Upper lobe of right lung (tissue), 1 donor: ENCODE data around the gene TIMM21. TPM values are rescaled to one million over a fixed set of nuclear protein-coding genes. Genes with fewer than 3 reads are reported as not detected.

Experiments used
- ATAC-seq: fragments of 200-7000 bp; cut with Tn5 transposase; one replicate; pipeline ENCODE4 v1.9.1; 2020; ENCODE audit warnings: mild to moderate bottlenecking, moderate library complexity
- DNase-seq: peaks from one replicate; pipeline ENCODE4 v3.0.0-alpha.2; 2020
- H3K27ac ChIP-seq: fragments of 200-600 bp; one replicate; pipeline ENCODE4 v1.8.0; 2022
- H3K27me3 ChIP-seq: fragments of 200-600 bp; one replicate; pipeline ENCODE4 v1.8.0; 2022; ENCODE audit warnings: mild to moderate bottlenecking
- H3K36me3 ChIP-seq: fragments of 200-600 bp; one replicate; pipeline ENCODE4 v1.8.0; 2022
- H3K4me1 ChIP-seq: fragments of 200-600 bp; one replicate; pipeline ENCODE4 v1.8.0; 2022
- H3K4me3 ChIP-seq: fragments of 200-600 bp; one replicate; pipeline ENCODE4 v1.8.0; 2022; ENCODE audit warnings: mild to moderate bottlenecking
- H3K9me3 ChIP-seq: fragments of 200-600 bp; one replicate; pipeline ENCODE4 v1.8.0; 2022
- intact Hi-C: fragments of 100-400 bp; cut with DNase I; formaldehyde crosslinking; loops from one replicate; pipeline ENCODE4 v1.11.0; 2022
- total RNA-seq: library from RNA; stranded (reverse); fragmentation: NEBNext Ultra II Directional; extraction: Animal tissue kit (Norgen Biotek cat#: 25700); gene quantifications from one replicate; pipeline ENCODE4 v1.2.1, GENCODE V29; 2021
- TF ChIP-seq, protein P1 (sequence below): fragments of 200-600 bp; IDR thresholded peaks from one replicate; pipeline ENCODE4 v1.8.0; 2022; ENCODE audit warnings: antibody characterized with exemption
- donor health status: DM: no; HTN: yes; CAD: no; lungs with severe emphysema.

TIMM21 gene
- total RNA-seq, 1 donor from 2014 or later, result 20.2 TPM

DNA sequence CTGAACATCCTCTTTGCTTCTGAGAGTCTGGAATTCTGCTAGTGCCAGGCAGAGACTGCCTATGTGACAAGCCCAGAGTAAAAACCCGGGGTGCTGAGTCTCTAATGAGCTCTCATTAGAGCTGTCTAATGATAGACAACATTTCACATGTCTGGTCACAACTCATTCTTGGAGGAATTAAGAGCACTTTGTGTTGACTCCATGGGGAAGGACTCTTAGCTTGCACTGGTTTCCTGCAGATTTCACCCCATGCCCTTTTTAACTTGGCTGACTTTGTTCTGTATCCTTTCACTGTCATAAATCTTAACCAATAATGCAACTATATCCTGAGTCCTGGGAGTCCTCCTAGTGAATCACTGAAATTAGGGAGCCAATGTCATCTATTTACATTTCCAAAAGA is 34.2 kb upstream of the TIMM21 start:
- H3K4me1 ChIP-seq, result no peaks in the 10 kb centered on the region
- H3K27me3 ChIP-seq, result no peaks in the 10 kb centered on the region
- TF ChIP-seq, protein P1, sequence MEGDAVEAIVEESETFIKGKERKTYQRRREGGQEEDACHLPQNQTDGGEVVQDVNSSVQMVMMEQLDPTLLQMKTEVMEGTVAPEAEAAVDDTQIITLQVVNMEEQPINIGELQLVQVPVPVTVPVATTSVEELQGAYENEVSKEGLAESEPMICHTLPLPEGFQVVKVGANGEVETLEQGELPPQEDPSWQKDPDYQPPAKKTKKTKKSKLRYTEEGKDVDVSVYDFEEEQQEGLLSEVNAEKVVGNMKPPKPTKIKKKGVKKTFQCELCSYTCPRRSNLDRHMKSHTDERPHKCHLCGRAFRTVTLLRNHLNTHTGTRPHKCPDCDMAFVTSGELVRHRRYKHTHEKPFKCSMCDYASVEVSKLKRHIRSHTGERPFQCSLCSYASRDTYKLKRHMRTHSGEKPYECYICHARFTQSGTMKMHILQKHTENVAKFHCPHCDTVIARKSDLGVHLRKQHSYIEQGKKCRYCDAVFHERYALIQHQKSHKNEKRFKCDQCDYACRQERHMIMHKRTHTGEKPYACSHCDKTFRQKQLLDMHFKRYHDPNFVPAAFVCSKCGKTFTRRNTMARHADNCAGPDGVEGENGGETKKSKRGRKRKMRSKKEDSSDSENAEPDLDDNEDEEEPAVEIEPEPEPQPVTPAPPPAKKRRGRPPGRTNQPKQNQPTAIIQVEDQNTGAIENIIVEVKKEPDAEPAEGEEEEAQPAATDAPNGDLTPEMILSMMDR, result no peak
- intact Hi-C loops, result loop anchor here (10.0 kb wide), 1 partner anchor 79 kb away; no protein-coding TSS in a partner anchor
- no peak overlapping the region for H3K4me3 ChIP-seq
- H3K27ac ChIP-seq, result no peak overlapping the region
- H3K36me3 ChIP-seq, result no peaks in the 10 kb centered on the region
- no peaks in the 10 kb centered on the region for H3K9me3 ChIP-seq
- ATAC-seq (no peak), DNase-seq (no peak)

DNA sequence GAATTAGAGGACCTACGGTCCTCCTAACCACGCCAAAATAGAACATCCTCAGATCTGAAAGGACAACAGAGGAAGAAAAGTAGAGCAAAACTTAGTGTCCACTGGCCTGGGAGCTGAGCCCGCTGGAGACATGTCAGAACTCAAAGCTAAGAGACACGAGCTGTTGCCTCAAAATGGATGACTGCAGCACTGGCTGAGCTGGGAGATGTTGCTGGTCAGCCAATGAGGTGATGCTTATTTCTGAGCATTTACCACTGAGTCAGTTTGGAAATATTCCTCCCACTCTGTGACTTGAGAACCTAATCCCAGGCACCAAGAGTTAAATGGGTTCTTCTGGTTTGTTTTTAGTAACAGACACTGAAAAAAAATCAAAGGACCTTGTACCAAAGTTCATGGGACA is 33.3 kb upstream of the TIMM21 start:
- Histone ChIP-seq H3K36me3 (no peaks in the 10 kb centered on the region), H3K4me3 (no peak overlapping the region), H3K27ac (no peak overlapping the region), H3K27me3 (no peaks in the 10 kb centered on the region), H3K9me3 (no peaks in the 10 kb centered on the region), H3K4me1 (no peaks in the 10 kb centered on the region)
- intact Hi-C loops, result loop anchor here (10.0 kb wide), 1 partner anchor 80 kb away; no protein-coding TSS in a partner anchor
- DNase-seq, result no peak
- ATAC-seq, result no peak
- TF ChIP-seq, protein P1, result no peak

DNA sequence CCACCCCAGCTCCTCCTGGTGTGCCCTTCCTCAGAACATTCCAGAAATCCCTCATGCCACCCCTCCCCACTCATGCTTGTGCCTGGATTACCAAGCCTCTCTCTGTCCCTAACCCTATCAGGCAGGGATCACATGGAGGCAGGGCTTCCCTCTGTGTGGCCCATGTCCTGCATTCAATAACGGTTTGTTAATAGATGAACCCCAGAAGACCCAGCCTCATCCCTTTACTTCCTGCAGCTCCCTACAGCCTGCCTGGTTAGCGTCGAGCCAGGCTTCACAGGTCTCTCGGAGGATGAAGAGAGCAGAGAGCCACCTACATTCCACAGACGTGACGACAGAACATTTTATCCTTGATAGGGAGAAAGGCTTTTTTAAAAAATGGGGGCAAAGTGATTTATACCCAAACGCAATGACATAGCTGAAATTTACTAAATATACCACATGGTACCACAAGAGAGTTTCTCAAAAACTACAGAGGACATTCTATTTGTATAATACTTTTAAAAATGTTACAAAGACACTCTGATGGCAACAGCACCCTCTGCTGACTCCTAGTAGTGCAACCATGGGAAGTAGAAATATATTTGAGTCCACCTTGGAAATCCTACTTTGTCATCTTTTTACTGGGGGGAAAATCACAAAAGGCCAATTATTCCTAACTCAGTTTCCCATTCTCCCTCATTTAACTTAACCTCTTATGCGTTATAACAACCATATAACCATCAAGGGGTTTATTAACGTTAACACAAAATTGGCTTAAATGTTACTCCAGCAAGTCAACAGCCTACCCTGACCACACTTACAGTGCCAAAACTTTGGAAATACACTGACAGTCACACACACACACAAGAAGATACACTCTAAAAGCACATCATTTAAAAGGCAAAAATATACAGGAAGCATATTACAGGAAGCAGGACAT is 31.4 kb upstream of the TIMM21 start:
- no peaks in the 10 kb centered on the region for H3K4me1 ChIP-seq
- ATAC-seq (peak; percentile 74), DNase-seq (no peak)
- H3K27me3 ChIP-seq, result no peaks in the 10 kb centered on the region
- H3K36me3 ChIP-seq, result no peaks in the 10 kb centered on the region
- TF ChIP-seq, protein P1, result peak; percentile 62
- H3K4me3 ChIP-seq, result no peak overlapping the region
- intact Hi-C loops, result loop anchor here (10.0 kb wide), 1 partner anchor 82 kb away; no protein-coding TSS in a partner anchor
- H3K27ac ChIP-seq, result no peak overlapping the region
- no peaks in the 10 kb centered on the region for H3K9me3 ChIP-seq

DNA sequence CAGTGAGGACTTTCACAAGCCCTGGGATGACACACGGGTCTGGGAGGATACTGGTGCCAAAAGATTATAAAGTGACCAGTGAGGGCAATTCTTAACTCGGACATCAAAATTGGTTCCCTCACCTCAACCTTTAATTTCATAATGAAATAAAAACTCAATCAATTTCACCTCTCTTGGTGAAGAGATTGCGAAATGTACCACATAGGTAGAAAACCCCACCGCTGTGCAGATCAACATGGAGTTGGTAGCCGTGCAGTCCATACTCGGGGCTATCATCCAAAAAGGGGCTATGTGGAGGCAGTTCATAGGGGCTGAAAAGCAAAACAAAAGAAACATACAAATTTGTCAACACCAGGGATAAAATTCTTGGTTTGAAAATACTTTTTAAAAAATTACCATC is 25.1 kb upstream of the TIMM21 start:
- no peaks in the 10 kb centered on the region for H3K9me3 ChIP-seq
- H3K27ac ChIP-seq, result no peak overlapping the region
- TF ChIP-seq, protein P1, result no peak
- H3K36me3 ChIP-seq, result no peaks in the 10 kb centered on the region
- DNase-seq (no peak), ATAC-seq (no peak)
- no peak overlapping the region for H3K4me3 ChIP-seq
- intact Hi-C loops, result no loop called here
- no peaks in the 10 kb centered on the region for H3K4me1 ChIP-seq
- no peaks in the 10 kb centered on the region for H3K27me3 ChIP-seq

DNA sequence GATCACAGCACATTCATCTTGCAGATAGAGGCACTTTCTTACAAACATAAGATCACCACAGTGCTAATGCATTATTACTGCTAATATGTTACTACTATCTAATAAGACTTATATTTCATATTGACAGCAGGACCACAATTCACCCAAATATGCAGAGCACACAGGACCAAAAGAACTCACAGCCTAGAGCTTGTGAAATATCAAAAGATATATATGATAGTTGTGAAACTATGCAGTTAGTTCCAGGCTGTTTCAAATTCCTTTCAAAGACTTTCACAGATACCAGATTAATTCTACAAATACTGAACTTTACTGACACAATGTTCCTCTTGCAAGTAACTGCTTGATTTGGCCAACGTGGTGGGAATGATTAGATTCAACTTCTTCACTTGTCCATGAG is 23.7 kb upstream of the TIMM21 start:
- intact Hi-C loops, result no loop called here
- TF ChIP-seq, protein P1, result no peak
- H3K36me3 ChIP-seq, result no peaks in the 10 kb centered on the region
- no peak overlapping the region for H3K27ac ChIP-seq
- ATAC-seq, result no peak
- no peaks in the 10 kb centered on the region for H3K4me1 ChIP-seq
- H3K4me3 ChIP-seq, result no peak overlapping the region
- no peak for DNase-seq
- no peaks in the 10 kb centered on the region for H3K9me3 ChIP-seq
- H3K27me3 ChIP-seq, result no peaks in the 10 kb centered on the region
